ENCODE results near the gene DGLUCY.

DGLUCY gene

DNA sequence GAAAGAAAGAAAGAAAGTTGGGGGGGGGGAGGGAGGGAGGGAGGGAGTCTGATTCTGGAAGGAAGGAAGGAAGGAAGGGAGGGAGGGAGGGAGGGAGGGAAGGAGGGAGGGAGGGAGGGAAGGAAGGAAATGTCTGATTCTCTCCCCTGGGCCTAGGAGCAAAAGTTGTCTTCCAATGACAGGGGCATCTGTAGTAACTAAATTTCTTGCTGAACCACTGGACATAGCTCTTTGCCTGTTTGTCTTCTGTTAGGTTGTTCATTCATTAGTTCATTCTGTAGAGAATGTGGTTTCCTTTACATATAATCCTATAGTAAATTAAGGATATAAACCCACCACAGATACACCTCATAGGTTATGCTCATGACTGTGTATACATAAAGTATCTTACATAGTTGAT is 70.7 kb downstream of the DGLUCY start:
- no peak for DNase-seq (ENCODE audit: low spot score)
- TF ChIP-seq, protein P1, sequence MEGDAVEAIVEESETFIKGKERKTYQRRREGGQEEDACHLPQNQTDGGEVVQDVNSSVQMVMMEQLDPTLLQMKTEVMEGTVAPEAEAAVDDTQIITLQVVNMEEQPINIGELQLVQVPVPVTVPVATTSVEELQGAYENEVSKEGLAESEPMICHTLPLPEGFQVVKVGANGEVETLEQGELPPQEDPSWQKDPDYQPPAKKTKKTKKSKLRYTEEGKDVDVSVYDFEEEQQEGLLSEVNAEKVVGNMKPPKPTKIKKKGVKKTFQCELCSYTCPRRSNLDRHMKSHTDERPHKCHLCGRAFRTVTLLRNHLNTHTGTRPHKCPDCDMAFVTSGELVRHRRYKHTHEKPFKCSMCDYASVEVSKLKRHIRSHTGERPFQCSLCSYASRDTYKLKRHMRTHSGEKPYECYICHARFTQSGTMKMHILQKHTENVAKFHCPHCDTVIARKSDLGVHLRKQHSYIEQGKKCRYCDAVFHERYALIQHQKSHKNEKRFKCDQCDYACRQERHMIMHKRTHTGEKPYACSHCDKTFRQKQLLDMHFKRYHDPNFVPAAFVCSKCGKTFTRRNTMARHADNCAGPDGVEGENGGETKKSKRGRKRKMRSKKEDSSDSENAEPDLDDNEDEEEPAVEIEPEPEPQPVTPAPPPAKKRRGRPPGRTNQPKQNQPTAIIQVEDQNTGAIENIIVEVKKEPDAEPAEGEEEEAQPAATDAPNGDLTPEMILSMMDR (conservative IDR thresholded peaks at IDR 0.05; ENCODE audit: low read depth): no peak
- POLR2A ChIA-PET (ENCODE audit: low non-redundant PET): no interaction called here
- no peak overlapping the region for H3K27ac ChIP-seq
- CTCF ChIA-PET: interaction anchor here (1.5 kb wide), 1 partner anchor 11 kb away, joined by 5 read pairs; no protein-coding TSS in a partner anchor

DNA sequence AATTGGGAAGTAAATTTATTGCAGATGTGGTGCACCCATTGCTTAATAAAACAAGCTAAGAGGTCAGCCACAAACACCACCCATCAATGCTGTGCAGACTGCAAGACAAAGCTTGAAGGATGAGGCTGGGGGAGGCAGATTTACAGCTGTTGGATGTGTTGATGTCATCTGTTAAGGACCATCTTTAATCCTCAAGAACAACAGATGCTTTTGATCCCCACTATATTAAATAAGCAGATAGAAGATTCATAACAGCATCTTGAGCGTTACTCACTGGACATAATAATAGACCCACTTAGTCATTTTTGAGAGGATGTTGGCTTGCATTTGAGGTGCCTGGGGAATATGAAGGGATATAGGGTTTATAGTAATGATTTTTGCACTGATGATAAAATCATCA is 71.8 kb downstream of the DGLUCY start:
- ChIA-PET POLR2A (ENCODE audit: low non-redundant PET) (no interaction called here), CTCF (interaction anchor here (0.9 kb wide), 1 partner anchor 8 kb away, joined by 3 read pairs; no protein-coding TSS in a partner anchor)
- TF ChIP-seq, protein P1 (conservative IDR thresholded peaks at IDR 0.05; ENCODE audit: low read depth): no peak
- no peak for DNase-seq (ENCODE audit: low spot score)
- H3K27ac ChIP-seq: no peak overlapping the region

DNA sequence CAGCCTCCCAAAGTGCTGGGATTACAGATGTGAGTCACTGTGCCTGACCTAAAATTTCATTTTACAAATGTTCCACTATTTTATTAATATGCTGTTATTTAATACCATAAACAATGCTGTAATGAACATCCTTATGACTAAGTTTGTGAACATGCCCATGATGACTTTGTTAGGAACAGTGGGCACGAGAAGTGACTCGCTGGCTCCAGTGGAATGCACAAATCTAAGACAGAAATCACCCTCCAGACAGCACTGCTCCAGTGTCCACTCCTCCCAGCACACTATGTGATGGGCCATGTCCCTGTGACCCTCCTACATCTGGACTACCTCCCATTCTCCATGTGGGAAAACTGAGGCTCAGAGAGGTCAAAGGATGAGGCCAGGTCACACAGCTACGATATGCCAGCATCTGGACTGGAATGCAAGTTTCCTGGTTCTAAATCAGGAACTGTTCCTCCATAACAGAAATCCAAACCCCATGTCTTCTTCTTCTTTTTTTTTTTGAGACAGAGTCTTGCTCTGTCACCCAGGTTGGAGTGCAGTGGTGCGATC is 72.7 kb downstream of the DGLUCY start:
- TF ChIP-seq, protein P1 (conservative IDR thresholded peaks at IDR 0.05; ENCODE audit: low read depth): no peak
- DNase-seq (ENCODE audit: low spot score): no peak
- ChIA-PET POLR2A (ENCODE audit: low non-redundant PET) (no interaction called here), CTCF (interaction anchor here (0.9 kb wide), 1 partner anchor 9 kb away, joined by 3 read pairs; no protein-coding TSS in a partner anchor)
- no peak overlapping the region for H3K27ac ChIP-seq

DNA sequence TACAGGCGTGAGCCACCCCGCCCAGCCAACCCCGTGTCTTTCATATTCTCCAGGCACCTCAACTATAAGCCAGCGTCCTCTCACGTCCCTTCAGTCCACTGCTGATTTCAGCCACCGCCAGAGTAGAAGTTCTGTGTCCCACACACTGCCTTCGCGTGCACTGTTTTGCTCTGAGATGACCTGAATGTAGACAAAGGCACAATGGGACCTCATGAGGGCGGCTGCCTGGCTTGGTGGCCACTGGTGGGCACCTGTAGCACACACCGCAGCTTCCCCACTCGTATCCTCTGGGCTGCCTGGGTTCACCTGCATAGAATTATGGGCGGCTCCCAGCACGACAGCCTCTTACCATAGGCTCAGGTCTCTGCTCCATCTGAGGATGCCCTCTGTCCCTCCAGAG is 73.4 kb downstream of the DGLUCY start:
- ChIA-PET POLR2A (ENCODE audit: low non-redundant PET) (no interaction called here), CTCF (no interaction called here)
- TF ChIP-seq, protein P1 (conservative IDR thresholded peaks at IDR 0.05; ENCODE audit: low read depth): no peak
- no peak for DNase-seq (ENCODE audit: low spot score)
- no peak overlapping the region; the same call in 1 of the 2 replicates for H3K27ac ChIP-seq

DNA sequence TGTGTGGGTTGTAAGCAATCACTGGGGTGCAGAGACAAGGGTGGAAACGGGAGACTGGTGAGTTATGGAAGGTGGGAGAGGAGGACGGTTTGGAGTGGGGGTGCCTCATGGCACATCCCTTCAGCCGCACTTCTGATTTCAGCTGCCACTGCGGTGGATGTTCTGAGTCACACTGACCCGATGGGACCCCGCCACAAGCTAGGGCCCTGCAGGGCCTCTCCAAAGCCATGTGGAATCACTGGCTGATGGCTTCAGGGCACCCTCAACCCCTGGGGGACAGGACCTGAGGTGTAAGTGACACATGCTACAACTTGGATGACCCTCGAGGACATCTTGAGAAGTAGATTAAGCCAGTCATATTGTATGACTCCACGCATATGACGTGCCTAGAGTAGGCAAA is 77.0 kb downstream of the DGLUCY start:
- TF ChIP-seq, protein P1 (conservative IDR thresholded peaks at IDR 0.05; ENCODE audit: low read depth): no peak
- POLR2A ChIA-PET (ENCODE audit: low non-redundant PET): no interaction called here
- H3K27ac ChIP-seq: no peak overlapping the region
- no peak for DNase-seq (ENCODE audit: low spot score)
- CTCF ChIA-PET: no interaction called here

DNA sequence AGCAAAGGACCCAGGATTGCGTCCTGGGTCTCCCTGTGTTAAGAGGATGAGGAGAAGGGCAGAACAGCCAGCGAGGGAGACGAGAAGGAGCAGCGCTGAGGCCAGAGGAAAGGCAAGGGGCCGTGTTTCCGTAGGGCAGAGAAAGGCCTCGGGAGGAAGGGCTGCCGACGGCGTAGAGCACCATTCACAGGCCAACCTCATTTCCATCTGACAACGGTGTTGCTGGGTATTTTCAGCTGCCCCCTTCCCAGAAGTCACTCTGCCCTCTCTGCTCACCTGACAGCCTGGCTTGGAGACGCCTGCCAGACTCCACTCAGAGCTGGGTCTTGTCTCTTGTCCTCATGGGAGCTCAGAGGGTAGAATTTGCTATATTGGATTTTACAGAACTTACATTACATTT is 79.2 kb downstream of the DGLUCY start:
- ChIA-PET POLR2A (ENCODE audit: low non-redundant PET) (no interaction called here), CTCF (interaction anchor here (2.0 kb wide), 1 partner anchor 16 kb away, joined by 12 read pairs; no protein-coding TSS in a partner anchor)
- no peak for DNase-seq (ENCODE audit: low spot score)
- TF ChIP-seq, protein P1 (conservative IDR thresholded peaks at IDR 0.05; ENCODE audit: low read depth): no peak
- no peak overlapping the region for H3K27ac ChIP-seq

All from RWPE1 (cell line).